Activated T-helper 9 cell treated with anti-CD3 and anti-CD28 coated beads, Interleukin-2, amount 50 U/mL, for 16 hours (primary cell): ENCODE data around the gene DNAJB8.

Experiments used
- DNase-seq: peaks from one replicate; pipeline ENCODE4 v3.0.0-alpha.2; 2020; ENCODE audit warnings: low read depth

DNAJB8 gene

DNA sequence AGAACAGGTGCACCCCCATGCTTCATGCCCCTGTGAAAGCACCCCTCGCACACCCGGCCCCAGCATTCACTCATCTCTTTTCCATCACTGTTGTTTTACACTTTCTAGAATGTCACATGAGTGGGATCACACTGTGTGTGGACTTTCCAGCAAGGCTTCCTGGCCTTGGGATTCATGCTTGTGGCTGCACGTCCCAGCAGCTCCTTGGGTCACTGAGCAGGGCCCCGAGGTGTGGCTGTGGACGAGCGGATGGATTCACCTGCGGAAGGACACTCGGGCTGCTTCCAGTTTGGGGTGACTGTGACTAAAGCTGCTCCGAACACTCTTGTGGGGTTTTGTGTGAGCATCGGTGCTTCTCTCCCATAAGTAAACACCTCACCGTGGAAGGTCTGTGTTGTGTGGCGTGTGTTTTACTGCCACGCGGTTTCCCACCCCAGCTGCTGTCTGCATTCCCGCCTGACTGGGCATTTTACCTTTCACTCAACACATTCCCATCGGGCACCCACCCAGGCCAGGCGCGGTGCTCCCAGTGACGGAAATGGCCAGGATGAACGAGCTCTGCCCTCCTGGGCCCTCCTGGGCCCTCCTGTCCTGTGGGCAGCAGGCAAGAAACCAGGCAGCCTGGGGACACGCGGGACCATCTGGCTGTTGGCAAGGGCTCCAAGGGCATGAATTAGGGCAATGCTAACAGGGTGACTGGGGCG is 41.4 kb downstream of the DNAJB8 start:
- DNase-seq = no peak

- no peak for DNase-seq
Measured at GRCh38 chr3:128424508-128425069, 42.1 kb downstream of the DNAJB8 start.

- no peak for DNase-seq
Measured at GRCh38 chr3:128423525-128424147, 43.1 kb downstream of the DNAJB8 start.

GRCh38 chr3:128422762-128423524 is 43.7 kb downstream of the DNAJB8 start:
- no peak for DNase-seq

DNA sequence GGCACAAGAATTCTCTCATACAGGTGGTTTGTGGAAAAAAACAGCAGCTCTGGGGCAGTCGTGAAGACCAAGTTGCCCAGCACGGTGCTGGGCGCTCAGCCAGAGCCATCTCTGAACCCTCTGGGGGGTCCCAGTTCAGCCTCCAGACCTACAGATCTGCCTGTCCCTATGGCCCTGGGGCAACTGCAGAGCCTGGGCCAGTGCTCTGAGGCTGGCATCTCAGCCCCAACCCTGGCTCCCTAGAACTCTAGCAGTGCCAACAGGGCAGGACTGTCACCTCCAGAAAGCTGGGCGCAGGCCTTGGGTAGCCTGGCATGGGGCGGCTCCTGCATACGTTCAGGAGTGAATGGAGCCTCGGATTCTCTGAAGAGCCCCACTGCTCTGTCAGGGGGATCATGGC is 44.7 kb downstream of the DNAJB8 start:
- DNase-seq = no peak

- no peak for DNase-seq
Measured at GRCh38 chr3:128421439-128421836, 45.3 kb downstream of the DNAJB8 start.

- DNase-seq = no peak
Measured at GRCh38 chr3:128420720-128421438, 45.8 kb downstream of the DNAJB8 start.

DNA sequence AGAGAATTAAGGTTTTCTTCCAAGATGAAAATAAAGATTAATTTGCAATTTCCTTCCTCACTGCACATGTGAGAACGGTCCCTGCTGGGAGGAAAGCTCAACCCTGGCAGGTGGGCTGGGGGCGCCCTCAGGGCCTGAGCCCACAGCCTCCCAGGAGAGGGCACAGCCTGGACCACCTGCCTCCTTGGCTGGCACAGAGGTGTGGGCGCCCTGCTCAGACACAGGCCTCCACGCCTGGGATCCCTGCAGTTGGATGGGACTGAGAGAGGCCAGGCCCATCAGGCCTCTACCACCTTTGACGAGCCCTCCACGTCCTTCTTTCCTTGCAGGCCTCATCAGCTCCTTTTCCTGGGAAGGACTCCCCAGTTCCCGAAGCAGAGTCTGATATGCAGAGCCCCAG is 46.4 kb downstream of the DNAJB8 start:
- DNase-seq = no peak

DNA sequence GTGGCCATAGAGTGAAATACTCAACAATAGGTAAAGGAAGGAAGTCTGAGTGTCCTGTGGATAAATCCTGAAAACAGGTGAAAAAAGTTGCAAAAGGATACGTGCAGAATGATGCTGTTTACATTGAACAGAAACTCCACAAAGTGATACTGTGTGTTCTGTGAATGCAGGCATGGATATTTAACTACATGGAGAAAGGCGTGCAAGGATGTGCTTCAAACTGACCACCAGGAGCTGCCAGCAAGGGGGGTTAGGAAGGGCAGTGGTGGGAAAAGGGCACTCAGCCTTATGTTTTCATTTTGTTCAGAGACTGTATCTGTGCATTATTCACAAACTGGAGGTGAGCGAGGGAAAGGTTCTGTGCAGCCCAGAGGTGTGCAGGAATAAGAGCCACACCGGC is 47.4 kb downstream of the DNAJB8 start:
- no peak for DNase-seq

DNA sequence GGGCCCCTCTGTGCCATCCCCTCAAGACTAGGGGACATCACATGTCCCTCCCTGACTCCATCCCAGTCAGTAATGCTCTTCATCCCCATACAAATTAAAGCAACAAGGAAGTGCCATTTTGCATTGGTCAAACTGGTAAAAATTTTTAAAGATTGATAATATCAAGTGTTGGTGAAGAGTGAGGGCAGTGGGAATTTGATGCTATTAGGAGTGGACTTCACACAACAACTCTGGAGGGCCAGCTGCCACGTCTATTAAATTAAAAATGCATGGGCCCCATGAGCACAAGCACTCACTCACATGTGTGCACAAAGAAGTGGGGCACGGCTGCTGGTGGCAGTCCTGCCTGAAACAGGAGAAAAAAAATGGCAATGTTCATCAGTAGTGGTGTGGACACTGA is 47.8 kb downstream of the DNAJB8 start:
- DNase-seq = no peak

DNA sequence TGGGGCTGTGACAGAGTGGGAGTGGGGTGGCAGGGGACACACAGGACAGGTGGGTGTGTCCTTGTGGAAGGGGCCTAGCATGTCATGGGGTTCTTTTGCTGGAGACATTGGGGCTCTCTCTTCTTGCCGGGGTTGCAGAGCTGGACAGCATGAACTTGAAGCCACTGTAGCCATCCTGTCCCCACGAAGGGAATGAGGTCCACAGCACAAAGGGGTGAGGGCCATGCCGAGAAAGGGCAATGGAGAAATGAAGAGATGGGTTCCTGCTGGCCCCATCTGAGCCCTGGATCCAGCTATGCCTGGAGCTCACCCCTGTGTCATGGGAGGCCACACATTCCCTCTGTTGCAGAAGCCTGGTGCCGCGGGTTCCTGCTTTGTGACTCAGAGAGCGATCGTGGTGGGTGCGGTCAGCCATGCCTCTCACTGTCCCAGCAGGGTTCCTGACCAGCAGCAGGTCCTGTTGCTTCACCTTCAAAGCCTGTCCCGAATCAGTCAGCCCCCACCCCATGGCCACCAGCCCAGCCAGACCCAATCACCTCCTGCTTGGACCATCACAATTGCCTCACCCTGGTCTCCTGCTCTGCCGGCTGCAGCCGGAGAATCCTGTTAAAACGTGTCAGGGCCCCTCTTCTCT is 50.0 kb downstream of the DNAJB8 start:
- DNase-seq = no peak

- no peak for DNase-seq
Measured at GRCh38 chr3:128415773-128416577, 50.7 kb downstream of the DNAJB8 start.

DNA sequence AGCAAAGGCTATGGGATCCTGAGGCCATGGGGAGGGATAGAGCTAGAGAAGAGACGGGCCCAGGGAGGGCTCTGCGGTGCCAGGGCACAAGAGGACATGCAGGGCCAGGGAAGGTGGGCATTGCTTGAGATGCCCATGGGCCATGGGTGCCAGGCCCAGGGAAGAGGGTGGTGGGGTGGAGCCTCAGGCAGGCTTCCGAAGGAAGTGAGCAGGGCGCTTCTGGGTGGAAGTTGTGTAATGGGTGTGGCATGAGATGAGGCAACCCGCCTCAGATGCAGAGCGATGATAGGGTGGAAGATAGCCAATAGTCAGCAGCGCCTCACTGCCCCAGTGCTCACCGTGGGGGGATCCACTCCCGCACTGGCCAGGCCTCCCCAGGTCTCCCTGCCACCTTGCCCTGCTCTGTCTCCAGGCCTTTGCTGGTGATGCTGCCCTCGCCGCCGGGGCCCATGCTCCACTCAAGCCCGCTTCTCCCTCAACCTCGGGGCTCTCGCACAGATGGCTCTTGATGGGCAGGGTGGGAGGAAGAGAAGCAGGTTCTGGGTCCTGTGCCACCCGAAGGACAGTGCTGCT is 51.4 kb downstream of the DNAJB8 start:
- DNase-seq = no peak

DNA sequence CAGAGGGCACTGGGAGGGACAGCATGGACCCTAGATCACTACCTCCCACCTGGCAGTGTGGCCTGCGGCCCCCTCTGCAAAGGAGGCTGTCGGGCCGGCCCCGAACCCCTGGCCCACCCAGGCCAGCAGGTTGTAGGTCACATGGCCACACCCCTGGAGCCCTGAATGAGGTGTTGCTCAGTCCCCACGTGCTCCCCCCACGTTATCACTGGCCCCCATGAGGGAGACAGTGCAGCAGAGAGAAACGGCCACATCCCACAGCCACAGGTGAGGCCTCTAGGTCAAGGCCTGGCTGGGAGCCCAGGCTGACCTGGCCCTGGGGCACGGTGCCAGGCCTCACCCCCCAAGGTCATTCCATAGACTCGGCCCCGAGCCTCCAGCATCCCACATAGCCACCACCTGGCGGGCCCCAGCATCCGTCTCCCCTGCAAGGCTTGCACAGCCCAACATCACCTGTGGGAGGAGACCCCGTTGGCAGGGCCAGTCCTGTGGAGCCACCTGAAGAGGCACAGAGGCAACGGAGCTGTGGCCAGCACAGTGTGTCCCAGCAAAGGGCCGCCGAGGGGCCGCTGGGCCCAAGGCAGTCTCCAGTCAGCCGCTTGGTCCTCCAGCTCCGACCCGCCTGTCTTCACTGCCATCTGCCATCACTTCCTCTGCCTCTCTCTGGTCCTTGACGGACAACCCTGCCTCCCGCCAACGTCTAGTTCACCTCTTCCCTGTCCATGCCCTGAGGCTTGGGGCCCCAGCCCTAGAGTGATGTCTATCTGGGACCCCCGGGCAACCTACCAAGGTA is 53.1 kb downstream of the DNAJB8 start:
- DNase-seq = no peak

GRCh38 chr3:128413003-128413370 is 53.7 kb downstream of the DNAJB8 start:
- DNase-seq = no peak
